ENCODE data around the gene HTR4. TPM values are rescaled to one million over a fixed set of nuclear protein-coding genes. Genes with fewer than 3 reads are reported as not detected.

Gene HTR4
- total and polyA plus RNA-seq, 2 donors (not counting 1 experiment from before 2014, with no cell fraction given) = not detected

GRCh38 chr5:148482196-148482595 lies 172.1 kb downstream of the HTR4 start:
- no peak overlapping the region for H3K4me3 ChIP-seq (replicated peaks in 1 of 4; ENCODE audit: control extremely low read depth in 1 of 4, insufficient read depth in 1 of 4, low read depth in 3 of 4, low read length in 4 of 4)
- peak overlapping the region; percentile 13 for H3K4me2 ChIP-seq (ENCODE audit: extremely low read depth, insufficient read depth, low read length)
- no peak for DNase-seq (ENCODE audit: low read depth in 2 of 2)
- peak overlapping the region; percentile 58 for H2AFZ ChIP-seq (ENCODE audit: low read length)
- peaks cover 2% of the 10 kb centered on the region for H3K27me3 ChIP-seq (ENCODE audit: control insufficient read depth, insufficient read depth, low read length)
- no peaks in the 10 kb centered on the region for H4K20me1 ChIP-seq (ENCODE audit: control insufficient read depth, extremely low read depth, insufficient read depth, low read length)
- no peaks in the 10 kb centered on the region for H3K4me1 ChIP-seq (ENCODE audit: control insufficient read depth, extremely low read depth, insufficient read depth, low read length)
- H3K9ac ChIP-seq (ENCODE audit: insufficient read depth, low read length) = no peak overlapping the region
- H3K9me3 ChIP-seq (ENCODE audit: control insufficient read depth, insufficient read depth, low read depth, low read length) = no peaks in the 10 kb centered on the region
- H3K79me2 ChIP-seq (ENCODE audit: control insufficient read depth, insufficient read depth, low read length) = no peaks in the 10 kb centered on the region
- no peak overlapping the region for H3K27ac ChIP-seq (ENCODE audit: insufficient read depth, low read length)
- H3K36me3 ChIP-seq (ENCODE audit: control insufficient read depth, insufficient read depth, low read length) = no peaks in the 10 kb centered on the region
- TF ChIP-seq, protein P1, sequence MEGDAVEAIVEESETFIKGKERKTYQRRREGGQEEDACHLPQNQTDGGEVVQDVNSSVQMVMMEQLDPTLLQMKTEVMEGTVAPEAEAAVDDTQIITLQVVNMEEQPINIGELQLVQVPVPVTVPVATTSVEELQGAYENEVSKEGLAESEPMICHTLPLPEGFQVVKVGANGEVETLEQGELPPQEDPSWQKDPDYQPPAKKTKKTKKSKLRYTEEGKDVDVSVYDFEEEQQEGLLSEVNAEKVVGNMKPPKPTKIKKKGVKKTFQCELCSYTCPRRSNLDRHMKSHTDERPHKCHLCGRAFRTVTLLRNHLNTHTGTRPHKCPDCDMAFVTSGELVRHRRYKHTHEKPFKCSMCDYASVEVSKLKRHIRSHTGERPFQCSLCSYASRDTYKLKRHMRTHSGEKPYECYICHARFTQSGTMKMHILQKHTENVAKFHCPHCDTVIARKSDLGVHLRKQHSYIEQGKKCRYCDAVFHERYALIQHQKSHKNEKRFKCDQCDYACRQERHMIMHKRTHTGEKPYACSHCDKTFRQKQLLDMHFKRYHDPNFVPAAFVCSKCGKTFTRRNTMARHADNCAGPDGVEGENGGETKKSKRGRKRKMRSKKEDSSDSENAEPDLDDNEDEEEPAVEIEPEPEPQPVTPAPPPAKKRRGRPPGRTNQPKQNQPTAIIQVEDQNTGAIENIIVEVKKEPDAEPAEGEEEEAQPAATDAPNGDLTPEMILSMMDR (conservative IDR thresholded peaks at IDR 0.05 in 1 of 2, IDR thresholded peaks at IDR 0.05 in 1 of 2; ENCODE audit: low read depth in 1 of 2, low read length in 2 of 2) = no peak
- no peak for TF ChIP-seq EZH2 (IDR thresholded peaks at IDR 0.05; ENCODE audit: low read length, missing control alignments)

GRCh38 chr5:148477429-148477828 lies 176.9 kb downstream of the HTR4 start:
- Histone ChIP-seq H3K27ac (ENCODE audit: insufficient read depth, low read length) (no peak overlapping the region), H3K9me3 (ENCODE audit: control insufficient read depth, insufficient read depth, low read depth, low read length) (no peaks in the 10 kb centered on the region), H3K9ac (ENCODE audit: insufficient read depth, low read length) (no peak overlapping the region), H3K36me3 (ENCODE audit: control insufficient read depth, insufficient read depth, low read length) (no peaks in the 10 kb centered on the region), H3K27me3 (ENCODE audit: control insufficient read depth, insufficient read depth, low read length) (no peaks in the 10 kb centered on the region), H3K4me3 (replicated peaks in 1 of 4; ENCODE audit: control extremely low read depth in 1 of 4, insufficient read depth in 1 of 4, low read depth in 3 of 4, low read length in 4 of 4) (no peak overlapping the region), H3K4me1 (ENCODE audit: control insufficient read depth, extremely low read depth, insufficient read depth, low read length) (no peaks in the 10 kb centered on the region), H3K4me2 (ENCODE audit: extremely low read depth, insufficient read depth, low read length) (no peak overlapping the region), H3K79me2 (ENCODE audit: control insufficient read depth, insufficient read depth, low read length) (no peaks in the 10 kb centered on the region), H2AFZ (ENCODE audit: low read length) (no peak overlapping the region), H4K20me1 (ENCODE audit: control insufficient read depth, extremely low read depth, insufficient read depth, low read length) (no peaks in the 10 kb centered on the region)
- TF ChIP-seq, protein P1 (conservative IDR thresholded peaks at IDR 0.05 in 1 of 2, IDR thresholded peaks at IDR 0.05 in 1 of 2; ENCODE audit: low read depth in 1 of 2, low read length in 2 of 2) = no peak
- TF ChIP-seq EZH2 (IDR thresholded peaks at IDR 0.05; ENCODE audit: low read length, missing control alignments) = no peak
- DNase-seq (ENCODE audit: low read depth in 2 of 2) = no peak

- Histone ChIP-seq H3K27ac (ENCODE audit: insufficient read depth, low read length) (no peak overlapping the region), H3K9me3 (ENCODE audit: control insufficient read depth, insufficient read depth, low read depth, low read length) (no peaks in the 10 kb centered on the region), H3K4me2 (ENCODE audit: extremely low read depth, insufficient read depth, low read length) (no peak overlapping the region), H3K27me3 (ENCODE audit: control insufficient read depth, insufficient read depth, low read length) (no peaks in the 10 kb centered on the region), H3K4me3 (replicated peaks in 1 of 4; ENCODE audit: control extremely low read depth in 1 of 4, insufficient read depth in 1 of 4, low read depth in 3 of 4, low read length in 4 of 4) (no peak overlapping the region), H3K4me1 (ENCODE audit: control insufficient read depth, extremely low read depth, insufficient read depth, low read length) (no peaks in the 10 kb centered on the region), H2AFZ (ENCODE audit: low read length) (no peak overlapping the region), H3K9ac (ENCODE audit: insufficient read depth, low read length) (no peak overlapping the region), H3K36me3 (ENCODE audit: control insufficient read depth, insufficient read depth, low read length) (no peaks in the 10 kb centered on the region), H3K79me2 (ENCODE audit: control insufficient read depth, insufficient read depth, low read length) (no peaks in the 10 kb centered on the region), H4K20me1 (ENCODE audit: control insufficient read depth, extremely low read depth, insufficient read depth, low read length) (no peaks in the 10 kb centered on the region)
- no peak for DNase-seq (ENCODE audit: low read depth in 2 of 2)
- no peak for TF ChIP-seq EZH2 (IDR thresholded peaks at IDR 0.05; ENCODE audit: low read length, missing control alignments)
- TF ChIP-seq, protein P1 (conservative IDR thresholded peaks at IDR 0.05 in 1 of 2, IDR thresholded peaks at IDR 0.05 in 1 of 2; ENCODE audit: low read depth in 1 of 2, low read length in 2 of 2) = no peak
Measured at GRCh38 chr5:148476302-148476701, 178.0 kb downstream of the HTR4 start.
